Fibroblast of skin of scalp (primary cell): ENCODE measurements around the gene PNPLA3.

Experiments
- DNase-seq: peaks from one replicate; pipeline ENCODE4 v3.0.0-alpha.2; 2013

The PNPLA3 gene

DNA sequence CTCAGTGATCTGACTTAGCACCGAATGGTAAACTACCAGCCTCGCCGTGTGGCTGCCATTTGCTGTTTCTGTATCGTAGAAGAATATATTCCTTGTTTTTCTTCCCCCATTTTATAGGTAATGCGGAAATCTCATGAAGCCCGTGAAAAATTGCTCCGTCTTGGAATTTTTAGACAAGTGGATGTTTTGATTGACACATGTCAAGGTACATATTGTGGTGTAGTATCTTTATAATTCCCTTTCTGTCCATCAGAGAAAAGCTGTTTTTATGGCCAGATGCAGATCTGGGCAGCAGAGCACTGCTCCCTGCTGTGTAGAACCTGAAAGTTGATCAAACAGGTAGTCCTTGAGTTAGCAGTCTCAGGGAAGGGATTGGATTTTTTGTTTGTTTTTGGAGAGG is 45.0 kb downstream of the PNPLA3 start:
- DNase-seq: no peak

DNA sequence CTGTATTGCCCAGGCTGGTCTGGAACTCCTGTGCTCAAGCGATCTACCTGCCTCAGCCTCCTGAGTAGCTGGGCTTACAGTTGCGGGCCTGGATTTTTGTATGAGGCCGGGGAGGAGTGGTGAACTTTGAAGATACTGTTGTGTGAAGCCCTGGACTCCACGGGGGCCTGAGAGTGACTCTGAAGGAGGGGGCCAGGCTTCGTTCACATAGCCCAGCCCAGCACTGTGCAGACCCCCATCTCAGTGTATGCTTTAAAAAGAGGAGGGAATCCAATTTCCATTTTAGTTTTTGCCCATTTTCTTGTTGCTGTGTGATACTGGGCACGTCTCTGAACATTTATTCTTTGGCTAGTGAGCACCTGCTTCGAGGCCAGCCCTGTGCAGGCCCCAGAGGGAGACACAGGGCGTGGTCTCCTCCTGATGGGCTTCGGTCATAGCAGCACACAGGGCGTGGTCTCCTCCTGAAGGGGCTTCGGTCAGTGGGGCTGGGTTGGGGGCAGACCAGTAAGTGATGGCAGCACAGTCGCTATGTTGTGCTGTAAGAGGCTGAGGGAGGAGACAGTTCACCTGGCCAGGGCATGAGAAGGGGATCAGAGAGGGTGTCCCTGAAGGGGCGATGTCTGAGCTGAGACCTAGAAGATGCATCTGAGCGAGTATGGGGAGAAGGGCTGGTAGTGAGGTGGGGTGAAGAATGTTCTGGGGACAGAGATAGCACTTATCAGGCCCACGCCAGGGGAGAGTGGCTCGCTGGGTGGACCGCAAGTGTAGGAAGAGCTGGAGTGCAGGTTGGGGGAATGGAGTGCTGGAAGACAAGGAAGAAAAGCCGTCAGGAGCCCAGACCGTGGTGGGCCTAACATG is 45.6 kb downstream of the PNPLA3 start:
- no peak for DNase-seq

DNA sequence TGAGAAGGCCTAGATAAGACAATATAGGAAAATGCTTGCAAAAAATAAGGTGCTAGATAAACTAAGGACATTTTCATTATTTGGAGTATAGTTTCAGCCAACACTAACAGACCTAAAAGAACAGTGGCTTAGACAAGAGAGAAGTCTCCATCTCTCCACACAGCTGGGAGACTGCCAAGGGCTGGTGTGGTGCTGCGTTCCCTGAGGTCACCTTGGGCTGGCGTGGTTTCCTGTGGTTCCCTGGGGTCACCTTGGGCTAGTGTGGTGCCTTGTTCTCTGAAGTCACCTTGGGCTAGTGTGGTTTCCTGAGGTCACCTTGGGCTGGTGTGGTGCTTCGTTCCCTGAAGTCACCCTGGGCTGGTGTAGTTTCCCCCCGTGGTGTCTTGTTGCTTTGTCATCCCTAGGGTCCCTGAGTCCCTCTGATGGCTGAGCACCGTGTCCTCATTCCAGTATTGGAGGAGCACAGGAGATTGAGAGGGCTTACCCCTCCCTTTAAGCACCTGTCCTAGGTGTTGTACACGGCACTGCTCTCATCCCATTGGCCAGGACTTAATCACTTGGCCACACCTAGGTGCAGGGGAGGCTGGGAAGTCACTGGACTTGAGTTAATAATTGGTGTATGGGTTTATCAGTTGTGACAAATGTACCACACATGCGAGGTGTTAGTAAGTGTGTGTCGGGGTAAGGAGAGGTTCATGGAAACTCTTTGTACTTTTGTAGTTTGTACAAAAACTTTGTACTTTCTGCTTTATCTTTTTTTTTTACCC is 46.6 kb downstream of the PNPLA3 start:
- DNase-seq: no peak

DNA sequence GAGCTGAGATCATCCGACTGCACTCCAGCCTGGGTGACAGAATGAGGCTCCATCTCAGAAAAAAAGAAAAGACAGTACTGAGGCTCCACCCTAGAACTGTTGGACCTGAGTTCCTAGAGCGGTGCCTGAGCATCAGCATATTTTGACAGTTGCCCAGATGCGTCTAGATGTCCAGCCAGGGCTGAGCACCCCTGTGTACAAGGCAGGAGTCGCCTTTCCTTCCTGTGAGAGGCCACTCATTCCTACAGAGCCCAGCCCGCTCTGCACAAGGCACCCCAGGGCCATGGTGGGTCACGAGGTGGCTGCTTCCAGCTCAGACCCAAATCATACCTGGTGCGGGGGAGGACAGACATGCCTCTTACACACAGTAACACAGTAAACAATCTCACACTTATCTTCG is 47.5 kb downstream of the PNPLA3 start:
- no peak for DNase-seq

DNA sequence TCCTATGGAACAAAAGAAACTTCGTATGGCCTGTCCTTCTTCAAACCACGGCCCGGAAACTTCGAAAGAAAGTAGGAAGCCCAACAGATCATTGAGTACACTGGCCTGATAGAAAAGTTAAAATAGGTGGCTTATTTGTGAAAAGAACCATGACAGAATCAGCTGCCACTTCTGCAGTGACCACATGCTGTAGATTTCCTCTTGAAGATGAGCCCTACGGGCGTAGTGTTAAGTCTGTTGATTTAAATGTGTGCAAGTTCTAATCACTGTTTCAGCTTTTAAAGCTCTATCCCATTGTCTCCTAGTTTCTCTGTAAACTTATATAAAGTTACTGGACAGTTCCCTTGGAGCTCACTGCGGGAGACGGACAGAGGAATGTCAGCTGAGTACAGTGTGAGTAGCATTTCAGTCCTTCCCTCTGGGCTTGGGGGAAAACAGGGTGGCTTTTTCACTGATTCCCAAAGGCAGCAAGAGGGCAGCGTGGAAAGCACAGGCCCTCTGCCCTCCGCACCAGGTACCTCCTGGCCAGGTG is 49.4 kb downstream of the PNPLA3 start:
- no peak for DNase-seq

DNA sequence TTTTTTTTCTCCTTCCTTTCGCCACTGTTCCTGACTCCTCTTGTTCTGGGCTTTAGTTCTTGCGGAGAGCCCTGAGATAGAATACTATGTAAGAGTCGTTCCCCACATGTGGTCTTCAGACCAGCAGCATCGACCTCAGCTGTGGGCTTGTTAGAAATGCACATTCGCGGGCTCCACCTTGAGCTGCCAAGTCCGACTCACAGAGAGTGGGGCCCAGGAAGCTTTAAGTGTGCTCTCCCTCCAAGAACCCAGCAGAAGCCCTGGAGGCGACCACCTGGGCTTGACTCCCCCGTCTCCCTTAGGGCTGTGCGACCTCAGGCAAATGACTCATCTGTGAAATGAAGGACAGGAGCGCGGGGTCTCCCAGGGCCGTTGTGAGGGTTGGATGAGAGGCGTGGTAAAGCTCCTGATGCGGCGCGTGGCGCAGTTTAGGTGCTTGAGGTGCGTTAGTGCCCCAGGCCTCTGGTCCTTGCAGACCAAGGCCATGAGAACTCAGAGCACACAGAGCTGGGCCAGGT is 50.5 kb downstream of the PNPLA3 start:
- no peak for DNase-seq

DNA sequence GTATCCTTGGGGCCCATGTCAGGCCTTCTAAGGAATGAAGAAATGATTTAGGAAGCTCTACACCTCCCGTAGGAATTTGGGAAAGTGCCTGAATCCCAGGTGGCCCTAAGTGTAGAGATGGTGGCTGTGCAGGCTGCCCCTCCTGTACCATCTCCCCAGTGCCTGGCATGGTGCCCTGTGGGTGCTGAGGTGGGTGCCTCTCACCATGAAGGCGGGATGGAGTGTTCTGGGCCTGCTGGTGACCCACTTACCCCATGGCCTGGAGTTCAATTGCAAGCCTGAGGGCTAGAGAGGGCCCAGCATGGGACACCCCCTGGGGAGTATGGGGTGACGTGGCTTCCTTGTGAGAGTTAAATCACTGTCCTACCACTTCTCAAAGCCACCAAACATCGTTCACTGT is 51.4 kb downstream of the PNPLA3 start:
- no peak for DNase-seq

DNA sequence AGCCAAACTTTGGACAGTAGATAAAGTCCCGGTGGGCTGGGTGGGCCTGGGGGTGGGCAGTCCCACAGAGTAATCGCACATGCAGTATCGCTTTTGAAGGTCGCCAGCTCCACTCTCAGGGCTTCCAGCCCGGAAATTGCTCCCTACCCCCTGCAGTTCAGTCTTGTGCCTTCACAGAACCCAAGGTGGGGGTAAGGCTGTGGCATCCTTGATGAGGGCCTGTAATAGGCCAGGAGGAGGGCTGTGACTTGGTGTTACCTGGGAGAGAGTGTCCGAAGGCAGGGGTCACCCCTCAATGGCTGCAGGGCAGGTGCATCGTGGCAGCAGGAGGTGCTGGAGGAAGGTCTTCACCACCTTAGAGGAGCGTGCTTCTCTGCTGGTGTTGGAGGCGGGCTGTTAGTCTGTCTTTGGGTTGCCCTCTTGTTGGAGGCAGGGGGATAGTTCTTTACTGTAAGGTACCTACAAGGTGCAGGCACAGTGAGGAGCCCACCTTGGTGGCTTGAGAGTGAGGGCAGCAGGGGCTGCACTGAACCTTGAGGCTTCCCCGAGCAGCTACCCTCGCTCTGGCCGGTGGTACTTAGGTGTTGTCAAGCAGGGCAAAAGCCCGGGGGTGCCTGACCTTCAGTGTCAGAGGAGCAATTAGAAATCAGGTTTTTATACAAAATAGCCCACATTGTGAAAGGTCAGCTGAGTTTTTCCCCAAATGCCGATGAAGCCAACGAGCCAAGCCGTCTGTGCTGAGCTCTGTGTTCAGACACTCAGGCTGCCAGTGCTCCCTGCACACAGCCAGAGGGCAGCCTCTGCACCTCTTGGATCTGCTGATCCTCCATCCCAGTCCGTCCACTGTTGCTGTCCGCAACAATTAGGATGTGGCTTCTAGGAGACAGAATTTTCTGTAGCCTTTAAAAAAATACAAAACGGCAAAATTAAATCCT is 53.5 kb downstream of the PNPLA3 start:
- DNase-seq: no peak

DNA sequence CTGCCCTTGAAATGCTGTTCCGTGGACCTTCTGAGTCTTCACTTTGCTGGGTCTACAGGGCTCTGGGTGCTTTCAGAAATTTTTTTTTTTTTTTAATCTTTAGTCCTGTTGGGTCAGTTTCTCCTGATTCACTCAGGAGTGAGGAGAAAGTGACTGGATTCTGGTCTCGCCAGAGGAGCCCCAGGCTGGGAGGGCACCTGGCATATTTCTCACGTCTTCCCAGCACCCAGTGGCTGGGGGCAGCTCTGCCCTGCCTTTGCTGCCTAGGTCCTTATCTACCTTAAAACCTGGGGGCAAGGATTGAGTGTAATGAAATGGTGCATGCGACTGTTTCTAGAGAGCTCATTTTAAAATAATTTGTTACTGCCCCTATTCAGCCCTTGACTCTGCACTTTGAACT is 55.0 kb downstream of the PNPLA3 start:
- DNase-seq: no peak

DNA sequence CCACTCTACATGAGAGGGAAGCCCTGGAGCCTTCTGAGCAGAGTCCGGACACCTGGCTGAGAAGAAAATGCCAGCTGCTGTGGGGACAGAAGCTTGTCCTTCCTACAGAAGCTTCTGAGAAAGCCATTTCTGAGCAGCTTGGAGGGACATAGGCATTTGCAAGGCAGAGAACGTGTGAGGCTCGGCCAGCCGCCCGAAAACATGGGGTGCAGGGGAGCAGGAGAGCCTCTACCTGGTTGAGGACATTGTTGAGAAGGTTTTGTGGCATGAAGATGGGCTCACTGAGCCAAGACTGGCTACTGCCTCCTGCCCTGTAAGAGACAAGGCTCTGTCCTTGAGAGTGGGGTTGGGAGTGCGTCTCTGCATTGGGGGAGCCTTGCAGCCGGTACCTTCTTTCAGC is 57.0 kb downstream of the PNPLA3 start:
- no peak for DNase-seq

DNA sequence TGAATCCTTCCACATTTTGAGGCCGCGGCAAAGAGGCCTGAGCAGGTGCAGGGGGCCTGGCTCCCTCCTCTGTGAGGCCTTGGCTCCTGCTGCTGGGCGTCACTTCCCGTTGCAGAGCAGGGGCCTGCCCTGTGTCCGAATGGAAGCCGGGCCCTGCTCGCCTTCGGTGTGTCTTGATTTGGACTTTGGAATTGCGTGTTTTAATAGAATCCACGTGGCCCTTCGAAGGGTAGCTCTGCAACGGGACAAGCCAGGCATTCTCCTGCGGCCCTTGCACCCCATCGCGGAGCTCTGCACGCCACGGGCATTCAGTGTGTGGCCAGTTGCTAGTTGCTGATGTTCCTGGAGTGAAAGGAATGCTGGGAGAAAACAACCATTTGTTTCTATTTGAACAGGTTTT is 57.4 kb downstream of the PNPLA3 start:
- DNase-seq: no peak

DNA sequence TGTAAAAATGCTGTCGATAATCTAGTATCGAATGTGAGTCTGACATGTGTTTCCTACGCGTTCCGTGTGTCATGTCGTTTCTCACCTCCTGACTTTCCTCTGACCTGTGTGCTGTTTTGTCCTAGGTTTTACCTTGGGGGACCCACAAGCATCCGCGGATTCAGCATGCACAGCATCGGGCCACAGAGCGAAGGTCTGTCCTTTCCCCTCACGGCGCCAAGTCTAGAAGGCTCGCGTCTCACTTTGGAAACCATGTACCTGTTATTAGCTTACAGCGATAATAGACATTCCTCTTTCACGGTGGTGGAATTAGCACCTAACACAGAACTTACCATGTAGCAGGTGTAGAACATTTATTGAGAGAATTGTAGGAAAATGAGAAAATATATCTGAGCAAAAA is 60.2 kb downstream of the PNPLA3 start:
- no peak for DNase-seq

DNA sequence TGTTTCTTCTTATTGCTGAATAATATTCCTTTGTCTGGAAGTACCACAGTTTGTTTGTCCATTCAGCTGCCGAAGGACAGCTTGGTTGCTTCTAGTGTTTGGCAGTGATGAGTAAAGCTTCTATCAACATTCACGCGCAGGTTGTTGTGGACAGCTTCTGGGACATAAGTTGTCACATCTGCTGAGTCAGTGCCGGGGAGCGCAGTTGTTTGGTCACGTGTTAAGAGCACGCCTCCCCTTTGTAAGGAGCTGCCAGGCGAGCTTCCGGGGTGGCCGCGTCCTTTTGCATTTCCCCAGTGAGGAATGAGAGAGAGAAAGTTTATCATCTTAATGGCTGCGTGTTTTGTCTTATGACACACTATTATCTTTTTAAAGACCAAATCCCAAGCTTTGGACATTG is 61.9 kb downstream of the PNPLA3 start:
- no peak for DNase-seq

DNA sequence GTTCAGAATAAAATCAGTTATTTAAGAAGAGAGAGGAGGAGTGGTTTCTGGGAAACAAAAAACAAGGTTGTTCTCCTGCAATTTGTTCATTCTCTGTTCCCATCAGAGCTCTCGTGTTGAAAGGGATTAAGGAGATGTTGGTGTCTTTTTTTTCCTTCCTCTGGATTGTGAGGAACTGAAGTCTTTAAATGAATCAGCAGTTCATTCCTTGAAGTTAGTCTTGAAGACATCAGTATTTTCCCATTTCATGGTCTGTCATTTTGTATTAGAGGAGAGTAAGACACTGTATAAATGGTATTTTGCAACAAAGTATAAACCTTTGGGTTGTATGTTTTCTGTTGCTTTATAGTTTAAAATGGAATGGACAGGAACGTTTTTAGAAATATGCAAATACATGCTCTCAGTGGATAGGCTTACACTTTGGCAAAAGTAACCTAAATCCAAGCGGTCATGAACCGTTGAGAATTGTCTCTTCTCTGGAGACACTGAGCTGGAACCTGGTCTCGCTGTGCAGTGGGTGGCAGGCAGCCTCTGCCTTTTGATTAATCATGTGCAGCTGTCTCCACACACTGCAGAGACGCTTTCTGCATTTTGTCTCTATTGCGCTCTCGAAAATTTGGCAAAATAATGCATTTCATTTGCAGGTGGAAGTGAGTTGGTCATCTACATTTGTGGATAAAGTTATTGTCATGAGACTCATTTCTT is 64.7 kb downstream of the PNPLA3 start:
- no peak for DNase-seq

DNA sequence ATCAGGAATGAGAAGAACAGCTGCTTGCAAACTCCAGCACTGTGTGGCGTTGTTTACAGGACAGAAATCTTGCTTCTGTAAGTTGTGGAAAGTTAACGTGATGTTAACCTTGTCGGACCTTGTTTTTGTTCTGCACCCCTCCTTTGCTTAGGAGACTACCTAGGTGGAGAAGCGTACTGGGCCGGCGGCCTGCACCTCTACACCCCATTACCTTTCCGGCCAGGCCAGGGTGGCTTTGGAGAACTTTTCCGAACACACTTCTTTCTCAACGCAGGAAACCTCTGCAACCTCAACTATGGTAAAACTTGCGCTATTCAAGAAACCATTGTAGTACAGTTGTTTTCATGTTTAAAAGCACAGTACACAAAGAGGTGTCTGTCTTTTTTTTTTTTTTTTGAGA is 65.4 kb downstream of the PNPLA3 start:
- DNase-seq: no peak

DNA sequence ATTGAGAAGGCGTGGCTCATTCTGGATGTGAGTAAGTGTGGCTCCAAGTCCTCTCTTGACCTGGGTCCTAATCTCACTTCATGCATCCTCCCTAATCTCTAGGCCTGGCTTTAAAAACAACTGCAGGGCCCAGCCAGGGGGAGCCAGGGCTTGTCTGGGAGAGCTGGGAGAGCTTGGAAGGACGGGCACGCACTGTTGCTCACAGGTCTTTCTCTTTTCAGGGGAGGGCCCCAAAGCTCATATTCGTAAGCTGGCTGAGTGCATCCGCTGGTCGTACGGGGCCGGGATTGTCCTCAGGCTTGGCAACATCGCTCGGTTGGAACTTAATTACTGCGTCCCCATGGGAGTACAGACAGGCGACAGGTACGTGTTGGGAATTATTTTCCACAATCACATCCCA is 66.4 kb downstream of the PNPLA3 start:
- DNase-seq: no peak

DNA sequence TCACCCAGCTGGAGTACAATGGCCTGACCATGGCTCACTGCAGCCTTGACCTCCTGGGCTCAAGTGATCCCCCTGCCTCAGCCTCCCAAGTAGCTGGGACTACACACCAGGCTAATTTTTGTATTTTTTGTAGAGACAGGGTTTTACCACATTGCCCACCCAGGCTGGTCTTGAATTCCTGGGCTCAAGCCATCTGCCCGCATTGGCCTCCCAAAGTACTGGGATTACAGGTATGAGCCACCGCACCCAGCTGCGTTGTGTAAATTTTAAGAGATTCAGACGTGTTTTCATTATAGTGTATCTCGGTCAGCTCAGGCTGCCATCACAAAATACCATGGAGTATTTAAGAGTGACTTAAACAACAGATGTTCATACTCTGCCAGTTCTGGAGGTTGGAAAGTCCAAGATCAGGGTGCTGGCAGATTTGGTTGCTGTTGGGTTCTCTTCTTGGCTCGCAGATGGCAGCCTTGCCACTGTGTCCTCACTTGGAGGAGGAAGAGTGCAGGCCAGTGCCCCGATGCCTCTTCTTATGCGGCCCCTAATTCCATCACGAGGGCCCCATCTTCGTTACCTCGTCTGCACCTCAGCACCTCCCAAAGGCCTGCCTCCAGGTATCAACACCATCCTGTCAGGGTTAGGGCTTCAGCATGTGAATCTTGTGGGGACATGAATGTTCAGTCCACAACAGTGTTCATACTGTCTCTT is 67.9 kb downstream of the PNPLA3 start:
- DNase-seq: no peak

DNA sequence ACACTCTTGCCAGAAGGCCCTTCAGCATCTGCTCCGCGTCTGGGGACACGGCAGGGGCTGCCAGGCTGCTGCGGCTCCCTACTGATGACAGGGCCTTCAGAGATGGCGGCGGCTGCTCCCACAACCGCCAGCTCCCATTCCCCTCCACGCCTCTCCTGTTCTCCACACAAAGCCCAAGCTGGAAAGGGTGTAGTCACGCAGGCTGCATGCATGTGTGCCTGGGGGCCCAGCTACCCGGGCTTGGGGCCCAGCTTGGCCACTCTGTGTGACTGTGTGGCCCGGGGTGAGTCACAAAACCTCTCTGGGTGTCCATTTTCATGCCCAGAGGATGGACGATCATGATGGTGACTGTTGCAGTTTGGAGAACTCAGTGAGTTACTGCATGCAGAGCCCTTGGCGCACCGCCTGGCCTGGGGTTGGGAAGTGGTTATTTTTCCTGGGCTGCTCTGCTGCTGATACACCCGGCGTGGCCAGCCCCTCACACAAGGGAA is 68.8 kb downstream of the PNPLA3 start:
- DNase-seq: peak; percentile 74

DNA sequence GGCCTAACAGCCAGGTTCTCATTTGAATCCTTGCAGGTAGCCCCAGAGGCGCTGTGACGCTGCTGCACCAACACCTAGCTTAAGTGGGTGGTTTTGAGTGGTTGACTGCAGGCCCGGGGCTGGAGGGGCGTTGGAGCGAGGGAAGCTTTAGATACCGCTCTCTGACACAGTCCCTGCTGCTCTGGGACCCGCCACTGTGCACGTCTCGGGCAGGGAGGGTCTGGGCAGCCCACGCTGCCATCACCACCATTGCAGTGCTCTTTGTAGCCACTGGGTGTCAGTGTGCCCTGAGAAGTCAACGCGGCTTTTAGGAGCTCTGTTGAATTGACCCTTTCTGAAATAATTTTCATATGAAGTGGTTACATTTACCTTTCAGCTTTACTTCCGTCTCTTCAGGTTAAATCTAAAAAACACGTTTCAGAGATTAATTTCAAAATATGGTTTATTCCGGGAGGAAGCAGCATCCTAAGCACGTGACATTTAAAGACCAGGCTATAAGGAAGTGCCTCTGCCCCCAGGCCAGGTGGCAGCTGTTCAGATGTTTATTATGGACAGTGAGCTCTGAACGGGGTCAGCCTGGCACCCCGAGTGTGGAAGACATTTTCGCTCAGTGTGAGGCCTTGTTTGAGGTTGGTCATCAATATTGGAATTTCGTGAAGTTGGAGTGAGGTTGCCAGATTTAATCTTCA is 69.6 kb downstream of the PNPLA3 start:
- peak; percentile 60 for DNase-seq

DNA sequence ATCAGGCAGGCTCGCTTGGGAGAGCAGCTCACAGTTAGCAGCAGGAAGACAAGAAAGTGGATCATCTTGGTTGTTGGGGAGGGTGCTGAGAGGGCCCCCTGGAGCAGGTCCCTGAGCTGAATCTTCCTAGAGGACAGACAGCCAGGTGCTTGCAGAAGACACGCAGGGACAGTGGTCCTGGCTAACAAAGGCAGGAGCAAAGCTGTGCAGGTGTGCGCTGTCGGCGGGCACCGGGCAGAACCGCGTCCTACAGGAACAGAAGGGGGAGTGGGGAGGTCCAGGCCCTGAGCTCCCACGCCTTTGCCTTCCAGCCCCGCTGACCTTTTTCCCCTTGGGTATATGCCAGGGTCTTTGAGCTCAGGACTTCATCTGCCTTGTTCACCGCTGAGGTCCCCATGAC is 70.4 kb downstream of the PNPLA3 start:
- no peak for DNase-seq
